ENCODE data around the gene NTF3. TPM values are rescaled to one million over a fixed set of nuclear protein-coding genes. Genes with fewer than 3 reads are reported as not detected.

NTF3 gene
- total RNA-seq, 3 donors from 2014 or later (not counting 1 experiment from before 2014, with no cell fraction given), result not detected

DNA sequence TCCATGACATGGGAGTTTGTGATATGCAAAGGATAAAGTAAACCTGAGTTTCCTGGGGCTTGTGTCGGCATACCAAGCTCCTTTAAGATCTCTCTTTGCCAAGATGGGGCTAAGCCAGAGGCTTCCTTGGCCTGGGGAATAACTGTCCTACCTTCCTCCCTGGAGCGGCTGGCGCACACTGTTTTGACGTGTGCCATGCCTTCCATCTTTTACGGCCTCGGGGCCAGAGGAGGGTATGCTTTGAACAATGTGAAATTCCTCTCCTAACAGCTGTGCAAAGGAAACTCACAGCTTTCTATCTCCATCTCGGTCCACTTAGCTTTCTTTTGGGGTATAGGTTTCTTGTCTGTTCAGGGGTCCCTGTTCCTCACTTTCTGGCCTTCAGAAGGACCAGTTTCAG is 55.2 kb downstream of the NTF3 start:
- Mint-ChIP-seq H3K4me1 (no peaks in the 10 kb centered on the region), H3K27ac (no peak overlapping the region), H3K4me3 (no peak overlapping the region), H3K9me3 (no peaks in the 10 kb centered on the region), H3K36me3 (no peaks in the 10 kb centered on the region), H3K27me3 (ENCODE audit: low read depth in 2 of 2) (peaks cover 0 to 5% of the 10 kb centered on the region in 2 donors)
- no peak overlapping the region for H3K27ac ChIP-seq (ENCODE audit: low read length)
- no peak overlapping the region for H3K4me3 ChIP-seq (ENCODE audit: low read length)
- H3K4me1 ChIP-seq (ENCODE audit: control insufficient read depth, insufficient read depth, low read length), result no peaks in the 10 kb centered on the region
- intact Hi-C loops (cut with micrococcal nuclease), result no loop called here
- TF ChIP-seq, protein P1, sequence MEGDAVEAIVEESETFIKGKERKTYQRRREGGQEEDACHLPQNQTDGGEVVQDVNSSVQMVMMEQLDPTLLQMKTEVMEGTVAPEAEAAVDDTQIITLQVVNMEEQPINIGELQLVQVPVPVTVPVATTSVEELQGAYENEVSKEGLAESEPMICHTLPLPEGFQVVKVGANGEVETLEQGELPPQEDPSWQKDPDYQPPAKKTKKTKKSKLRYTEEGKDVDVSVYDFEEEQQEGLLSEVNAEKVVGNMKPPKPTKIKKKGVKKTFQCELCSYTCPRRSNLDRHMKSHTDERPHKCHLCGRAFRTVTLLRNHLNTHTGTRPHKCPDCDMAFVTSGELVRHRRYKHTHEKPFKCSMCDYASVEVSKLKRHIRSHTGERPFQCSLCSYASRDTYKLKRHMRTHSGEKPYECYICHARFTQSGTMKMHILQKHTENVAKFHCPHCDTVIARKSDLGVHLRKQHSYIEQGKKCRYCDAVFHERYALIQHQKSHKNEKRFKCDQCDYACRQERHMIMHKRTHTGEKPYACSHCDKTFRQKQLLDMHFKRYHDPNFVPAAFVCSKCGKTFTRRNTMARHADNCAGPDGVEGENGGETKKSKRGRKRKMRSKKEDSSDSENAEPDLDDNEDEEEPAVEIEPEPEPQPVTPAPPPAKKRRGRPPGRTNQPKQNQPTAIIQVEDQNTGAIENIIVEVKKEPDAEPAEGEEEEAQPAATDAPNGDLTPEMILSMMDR (IDR thresholded peaks at IDR 0.05), result no peak
- H3K9me3 ChIP-seq (ENCODE audit: control insufficient read depth, insufficient read depth, low read length), result no peaks in the 10 kb centered on the region
- no peaks in the 10 kb centered on the region for H3K36me3 ChIP-seq (ENCODE audit: control insufficient read depth, insufficient read depth, low read length)
- H3K27me3 ChIP-seq (ENCODE audit: control insufficient read depth, insufficient read depth, low read length), result no peaks in the 10 kb centered on the region
- no peak for DNase-seq
- no peak for ATAC-seq
- WGBS (ENCODE audit: insufficient coverage), result 87% methylated on average over 6 of the region's 7 CpGs

DNA sequence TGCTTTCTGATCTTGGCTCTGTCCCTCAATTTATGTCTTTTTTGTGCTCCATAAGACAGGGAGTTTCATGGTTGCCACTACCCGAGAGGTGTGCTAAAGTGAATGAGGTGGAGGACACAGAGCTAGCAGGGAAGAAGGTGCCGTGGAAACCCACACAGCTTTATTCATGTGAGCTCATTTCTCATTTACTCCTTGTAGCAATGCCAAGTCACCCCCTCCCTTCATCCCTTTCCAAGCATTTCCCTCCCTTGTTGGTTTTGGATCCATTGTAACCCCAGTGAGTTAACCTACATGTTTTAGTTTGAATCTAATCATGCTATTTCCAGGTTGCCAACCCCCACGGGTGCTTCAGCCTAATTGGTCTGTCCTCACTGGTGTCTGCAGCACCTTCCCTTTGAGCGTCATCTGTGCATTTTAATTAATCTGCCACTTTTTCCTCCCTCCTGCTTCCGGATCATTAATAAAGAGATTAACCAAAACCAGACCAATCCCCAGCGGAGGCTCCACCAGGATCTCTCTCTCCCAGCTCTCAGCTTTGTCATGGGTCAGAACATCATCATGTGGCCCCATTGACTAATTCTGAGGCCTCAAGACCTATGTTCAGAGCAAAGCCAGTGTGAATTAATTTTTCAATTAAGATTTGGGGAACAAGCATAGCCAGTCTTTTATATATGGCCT is 56.2 kb downstream of the NTF3 start:
- Mint-ChIP-seq H3K4me3 (no peak overlapping the region), H3K36me3 (no peaks in the 10 kb centered on the region), H3K27me3 (ENCODE audit: low read depth in 2 of 2) (peaks cover 5 to 9% of the 10 kb centered on the region in 2 donors), H3K9me3 (no peaks in the 10 kb centered on the region), H3K4me1 (no peaks in the 10 kb centered on the region), H3K27ac (no peak overlapping the region)
- intact Hi-C loops (cut with micrococcal nuclease), result no loop called here
- Histone ChIP-seq H3K4me3 (ENCODE audit: low read length) (no peak overlapping the region), H3K4me1 (ENCODE audit: control insufficient read depth, insufficient read depth, low read length) (no peaks in the 10 kb centered on the region), H3K36me3 (ENCODE audit: control insufficient read depth, insufficient read depth, low read length) (no peaks in the 10 kb centered on the region), H3K27me3 (ENCODE audit: control insufficient read depth, insufficient read depth, low read length) (no peaks in the 10 kb centered on the region), H3K27ac (ENCODE audit: low read length) (no peak overlapping the region), H3K9me3 (ENCODE audit: control insufficient read depth, insufficient read depth, low read length) (no peaks in the 10 kb centered on the region)
- TF ChIP-seq, protein P1 (IDR thresholded peaks at IDR 0.05), result no peak
- DNase-seq (no peak), ATAC-seq (no peak)
- WGBS (ENCODE audit: insufficient coverage), result 89% methylated on average over 6 of the region's 6 CpGs

- Mint-ChIP-seq H3K27ac (no peak overlapping the region), H3K4me1 (no peaks in the 10 kb centered on the region), H3K4me3 (no peak overlapping the region), H3K9me3 (no peaks in the 10 kb centered on the region), H3K27me3 (ENCODE audit: low read depth in 2 of 2) (peaks cover 5 to 12% of the 10 kb centered on the region in 2 donors), H3K36me3 (no peaks in the 10 kb centered on the region)
- Histone ChIP-seq H3K4me3 (ENCODE audit: low read length) (no peak overlapping the region), H3K4me1 (ENCODE audit: control insufficient read depth, insufficient read depth, low read length) (no peaks in the 10 kb centered on the region), H3K27me3 (ENCODE audit: control insufficient read depth, insufficient read depth, low read length) (no peaks in the 10 kb centered on the region), H3K9me3 (ENCODE audit: control insufficient read depth, insufficient read depth, low read length) (no peaks in the 10 kb centered on the region), H3K36me3 (ENCODE audit: control insufficient read depth, insufficient read depth, low read length) (no peaks in the 10 kb centered on the region), H3K27ac (ENCODE audit: low read length) (no peak overlapping the region)
- DNase-seq (no peak), ATAC-seq (no peak)
- WGBS (ENCODE audit: insufficient coverage), result 82% methylated on average over 2 of the region's 2 CpGs
- intact Hi-C loops (cut with micrococcal nuclease), result no loop called here
- TF ChIP-seq, protein P1 (IDR thresholded peaks at IDR 0.05), result no peak
These were observed 56.7 kb downstream of the NTF3 start for GRCh38 chr12:5488626-5488955.

GRCh38 chr12:5489017-5489416 is 57.1 kb downstream of the NTF3 start:
- no peaks in the 10 kb centered on the region for H3K27me3 ChIP-seq (ENCODE audit: control insufficient read depth, insufficient read depth, low read length)
- H3K36me3 ChIP-seq (ENCODE audit: control insufficient read depth, insufficient read depth, low read length), result no peaks in the 10 kb centered on the region
- no peak overlapping the region for H3K27ac Mint-ChIP-seq
- ATAC-seq (no peak), DNase-seq (no peak)
- H3K9me3 ChIP-seq (ENCODE audit: control insufficient read depth, insufficient read depth, low read length), result no peaks in the 10 kb centered on the region
- H3K27me3 Mint-ChIP-seq (ENCODE audit: low read depth in 2 of 2), result peaks cover 5 to 12% of the 10 kb centered on the region in 2 donors
- no peak overlapping the region for H3K4me3 ChIP-seq (ENCODE audit: low read length)
- no peak overlapping the region for H3K27ac ChIP-seq (ENCODE audit: low read length)
- H3K9me3 Mint-ChIP-seq, result no peaks in the 10 kb centered on the region
- H3K36me3 Mint-ChIP-seq, result no peaks in the 10 kb centered on the region
- TF ChIP-seq, protein P1 (IDR thresholded peaks at IDR 0.05), result no peak
- H3K4me1 ChIP-seq (ENCODE audit: control insufficient read depth, insufficient read depth, low read length), result no peaks in the 10 kb centered on the region
- intact Hi-C loops (cut with micrococcal nuclease), result no loop called here
- WGBS (ENCODE audit: insufficient coverage), result 82% methylated on average over 5 of the region's 5 CpGs
- H3K4me1 Mint-ChIP-seq, result no peaks in the 10 kb centered on the region
- no peak overlapping the region for H3K4me3 Mint-ChIP-seq

All from natural killer cell (primary cell).